ENCODE measurements around the gene VAPA. TPM values are rescaled to one million over a fixed set of nuclear protein-coding genes. Genes with fewer than 3 reads are reported as not detected.

The VAPA gene
- total and polyA plus RNA-seq, 10 of the 15 experiments (the other 5 are each of a cell fraction or from before 2014, with no cell fraction given): 70.9 to 252 (median 166) TPM

DNA sequence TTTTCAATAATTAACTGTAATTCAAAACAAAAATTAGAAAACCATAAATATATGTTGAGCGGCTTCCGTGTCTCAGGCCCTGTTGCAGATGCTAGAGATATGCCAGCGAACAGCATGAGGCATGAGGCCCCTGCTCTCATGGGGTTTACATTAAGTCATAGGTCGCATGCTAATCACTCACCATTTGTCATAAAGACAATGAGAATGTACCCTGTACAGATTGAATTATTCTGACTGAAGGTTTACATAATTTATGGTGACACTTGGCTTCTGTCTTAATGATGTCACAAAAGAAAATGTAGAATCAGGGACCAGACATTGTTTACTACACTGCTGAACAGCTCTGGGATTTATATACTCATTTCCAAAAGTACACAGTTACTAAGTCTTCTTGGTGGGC is 5.9 kb upstream of the VAPA start:
- no peaks in the 10 kb centered on the region for H4K20me1 ChIP-seq (ENCODE audit: control insufficient read depth, insufficient read depth)
- ChIA-PET SMC1A (ENCODE audit: uncharacterized antibody, unreplicated experiment) (interaction anchor here (1.3 kb wide), 1 partner anchor 39 kb away, joined by 3 read pairs; no protein-coding TSS in a partner anchor), CTCF (no interaction called here), POLR2A (no interaction called here), RAD21 (ENCODE audit: unreplicated experiment) (no interaction called here)
- no peak overlapping the region for H3K9ac ChIP-seq (ENCODE audit: control insufficient read depth, insufficient read depth, low read length)
- H3K4me1 ChIP-seq (ENCODE audit: control insufficient read depth, insufficient read depth, low read length): no peaks in the 10 kb centered on the region
- no peak overlapping the region for H3K27ac ChIP-seq (ENCODE audit: control insufficient read depth, insufficient read depth)
- DNase-seq (ENCODE audit: low read depth, low spot score): no peak
- FAIRE-seq: no peak
- TF ChIP-seq EED (IDR thresholded peaks at IDR 0.05; ENCODE audit: low read depth) (no peak), FOS (IDR thresholded peaks at IDR 0.05; ENCODE audit: borderline replicate concordance, extremely low read depth, insufficient read length) (no peak), ZNF217 (IDR thresholded peaks at IDR 0.05) (no peak), RAD21 (IDR thresholded peaks at IDR 0.05; ENCODE audit: insufficient read depth, low read depth, low read length) (no peak), NFYB (IDR thresholded peaks at IDR 0.05; ENCODE audit: insufficient read depth, low read depth, low read length) (no peak)
- TF ChIP-seq, protein P1, sequence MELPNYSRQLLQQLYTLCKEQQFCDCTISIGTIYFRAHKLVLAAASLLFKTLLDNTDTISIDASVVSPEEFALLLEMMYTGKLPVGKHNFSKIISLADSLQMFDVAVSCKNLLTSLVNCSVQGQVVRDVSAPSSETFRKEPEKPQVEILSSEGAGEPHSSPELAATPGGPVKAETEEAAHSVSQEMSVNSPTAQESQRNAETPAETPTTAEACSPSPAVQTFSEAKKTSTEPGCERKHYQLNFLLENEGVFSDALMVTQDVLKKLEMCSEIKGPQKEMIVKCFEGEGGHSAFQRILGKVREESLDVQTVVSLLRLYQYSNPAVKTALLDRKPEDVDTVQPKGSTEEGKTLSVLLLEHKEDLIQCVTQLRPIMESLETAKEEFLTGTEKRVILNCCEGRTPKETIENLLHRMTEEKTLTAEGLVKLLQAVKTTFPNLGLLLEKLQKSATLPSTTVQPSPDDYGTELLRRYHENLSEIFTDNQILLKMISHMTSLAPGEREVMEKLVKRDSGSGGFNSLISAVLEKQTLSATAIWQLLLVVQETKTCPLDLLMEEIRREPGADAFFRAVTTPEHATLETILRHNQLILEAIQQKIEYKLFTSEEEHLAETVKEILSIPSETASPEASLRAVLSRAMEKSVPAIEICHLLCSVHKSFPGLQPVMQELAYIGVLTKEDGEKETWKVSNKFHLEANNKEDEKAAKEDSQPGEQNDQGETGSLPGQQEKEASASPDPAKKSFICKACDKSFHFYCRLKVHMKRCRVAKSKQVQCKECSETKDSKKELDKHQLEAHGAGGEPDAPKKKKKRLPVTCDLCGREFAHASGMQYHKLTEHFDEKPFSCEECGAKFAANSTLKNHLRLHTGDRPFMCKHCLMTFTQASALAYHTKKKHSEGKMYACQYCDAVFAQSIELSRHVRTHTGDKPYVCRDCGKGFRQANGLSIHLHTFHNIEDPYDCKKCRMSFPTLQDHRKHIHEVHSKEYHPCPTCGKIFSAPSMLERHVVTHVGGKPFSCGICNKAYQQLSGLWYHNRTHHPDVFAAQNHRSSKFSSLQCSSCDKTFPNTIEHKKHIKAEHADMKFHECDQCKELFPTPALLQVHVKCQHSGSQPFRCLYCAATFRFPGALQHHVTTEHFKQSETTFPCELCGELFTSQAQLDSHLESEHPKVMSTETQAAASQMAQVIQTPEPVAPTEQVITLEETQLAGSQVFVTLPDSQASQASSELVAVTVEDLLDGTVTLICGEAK (IDR thresholded peaks at IDR 0.05; ENCODE audit: borderline replicate concordance): no peak
- 50% methylated on average over 4 of the region's 4 CpGs for WGBS (ENCODE audit: insufficient coverage, insufficient replicate concordance, low lambda C conversion rate, missing lambda C conversion rate)
- no peak for ATAC-seq
- no TSS peak for BruUV-seq (replicated peaks)
- no peak overlapping the region for H3K4me3 ChIP-seq
- H3K27me3 ChIP-seq (replicated peaks in 1 of 2; ENCODE audit: control insufficient read depth in 2 of 2, insufficient read depth in 2 of 2, low read length in 1 of 2): no peaks in the 10 kb centered on the region; a peak in 1 of 4 replicates
- no peak overlapping the region for H2AFZ ChIP-seq (ENCODE audit: control insufficient read depth, low read depth, low read length)
- in situ Hi-C loops (cut with MboI): loop anchor here (25.0 kb wide), 2 partner anchors 296 to 1296 kb away; partner anchors contain the start of genes PPP4R1 and RAB12
- H3K9me3 ChIP-seq (replicated peaks; ENCODE audit: control insufficient read depth, insufficient read depth, low read length): no peaks in the 10 kb centered on the region; the same call in 2 of the 3 replicates
- intact Hi-C loops (cut with micrococcal nuclease; ENCODE audit: unreplicated experiment): no loop called here
- H3K4me2 ChIP-seq (ENCODE audit: control insufficient read depth, insufficient read depth): no peak overlapping the region
- no peaks in the 10 kb centered on the region for H3K79me2 ChIP-seq (ENCODE audit: control insufficient read depth, insufficient read depth, low read length)
- no peaks in the 10 kb centered on the region for H3K36me3 ChIP-seq (ENCODE audit: control insufficient read depth in 2 of 2, insufficient read depth in 2 of 2, low read length in 1 of 2)

Measured in GM12878 (cell line).